Measurements from ENCODE around the gene KRTAP29-1. TPM values are rescaled to one million over a fixed set of nuclear protein-coding genes. Genes with fewer than 3 reads are reported as not detected.

The KRTAP29-1 gene
- total RNA-seq, 1 experiment from 2014 or later = not detected

DNA sequence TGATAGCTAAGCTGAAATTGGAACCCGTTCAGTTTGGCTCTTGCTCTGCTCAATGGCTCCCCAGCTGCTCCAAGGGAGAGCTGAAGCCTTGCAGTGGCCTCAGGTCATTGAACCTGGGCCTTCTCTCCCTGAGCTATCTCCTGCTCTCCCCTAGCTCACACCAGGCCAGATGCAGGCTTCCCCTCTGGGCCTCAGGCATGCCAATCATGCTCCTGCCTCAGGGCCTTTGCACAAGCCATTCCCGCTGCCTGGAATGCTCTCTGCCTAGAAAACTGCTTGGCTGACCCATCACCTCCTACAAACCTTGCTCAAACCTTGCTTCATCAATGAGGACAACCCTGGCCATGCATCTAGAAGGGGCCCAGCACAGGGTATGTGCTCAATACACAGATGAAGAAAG lies 29.6 kb upstream of the KRTAP29-1 start:
- no peaks in the 10 kb centered on the region for H3K36me3 ChIP-seq (ENCODE audit: insufficient read depth, low read length, poor library complexity, severe bottlenecking)
- H3K4me3 ChIP-seq (ENCODE audit: low read depth, low read length, poor library complexity, severe bottlenecking) = no peak overlapping the region
- TF ChIP-seq, protein P1, sequence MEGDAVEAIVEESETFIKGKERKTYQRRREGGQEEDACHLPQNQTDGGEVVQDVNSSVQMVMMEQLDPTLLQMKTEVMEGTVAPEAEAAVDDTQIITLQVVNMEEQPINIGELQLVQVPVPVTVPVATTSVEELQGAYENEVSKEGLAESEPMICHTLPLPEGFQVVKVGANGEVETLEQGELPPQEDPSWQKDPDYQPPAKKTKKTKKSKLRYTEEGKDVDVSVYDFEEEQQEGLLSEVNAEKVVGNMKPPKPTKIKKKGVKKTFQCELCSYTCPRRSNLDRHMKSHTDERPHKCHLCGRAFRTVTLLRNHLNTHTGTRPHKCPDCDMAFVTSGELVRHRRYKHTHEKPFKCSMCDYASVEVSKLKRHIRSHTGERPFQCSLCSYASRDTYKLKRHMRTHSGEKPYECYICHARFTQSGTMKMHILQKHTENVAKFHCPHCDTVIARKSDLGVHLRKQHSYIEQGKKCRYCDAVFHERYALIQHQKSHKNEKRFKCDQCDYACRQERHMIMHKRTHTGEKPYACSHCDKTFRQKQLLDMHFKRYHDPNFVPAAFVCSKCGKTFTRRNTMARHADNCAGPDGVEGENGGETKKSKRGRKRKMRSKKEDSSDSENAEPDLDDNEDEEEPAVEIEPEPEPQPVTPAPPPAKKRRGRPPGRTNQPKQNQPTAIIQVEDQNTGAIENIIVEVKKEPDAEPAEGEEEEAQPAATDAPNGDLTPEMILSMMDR (conservative IDR thresholded peaks at IDR 0.05; ENCODE audit: low read depth, low read length) = no peak
- no peak for TF ChIP-seq EZH2 (IDR thresholded peaks at IDR 0.05; ENCODE audit: borderline replicate concordance, low read depth, low read length, poor library complexity, severe bottlenecking)
- no peak for DNase-seq (ENCODE audit: low spot score)
- BruUV-seq (replicated peaks) = no TSS peak
- H3K27me3 ChIP-seq (replicated peaks; ENCODE audit: insufficient read depth, low read depth, low read length, poor library complexity) = no peaks in the 10 kb centered on the region
- no peaks in the 10 kb centered on the region for H3K9me3 ChIP-seq (ENCODE audit: low read depth, low read length, poor library complexity, severe bottlenecking)
- intact Hi-C loops (cut with micrococcal nuclease; ENCODE audit: unreplicated experiment) = no loop called here
- H3K4me1 ChIP-seq (ENCODE audit: insufficient read depth, low read length, poor library complexity, severe bottlenecking) = no peaks in the 10 kb centered on the region
- CTCF ChIA-PET = no interaction called here
- no peak overlapping the region for H3K27ac ChIP-seq (ENCODE audit: low read depth, low read length, poor library complexity, severe bottlenecking)
- POLR2A ChIA-PET (ENCODE audit: low non-redundant PET) = no interaction called here

DNA sequence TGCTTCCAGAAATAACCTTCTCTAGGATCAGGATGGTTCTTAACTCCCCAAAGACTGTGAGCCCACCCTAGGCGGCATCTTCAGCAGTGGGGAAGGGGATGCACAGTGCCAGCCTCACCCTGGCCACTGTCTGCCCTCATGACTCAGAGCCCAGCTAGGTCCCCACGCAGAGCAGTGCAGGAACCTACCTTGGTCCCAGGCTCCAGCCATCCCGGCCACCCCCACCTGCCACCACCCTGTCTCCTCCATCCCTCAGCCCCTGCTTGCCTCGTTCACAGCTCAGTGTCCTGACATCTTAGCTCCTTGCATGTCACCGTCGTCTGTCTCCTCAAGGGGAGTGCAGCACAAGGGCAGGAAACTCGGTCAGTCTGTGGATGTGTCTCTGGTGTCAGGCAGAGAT lies 29.0 kb upstream of the KRTAP29-1 start:
- DNase-seq (ENCODE audit: low spot score) = no peak
- CTCF ChIA-PET = no interaction called here
- intact Hi-C loops (cut with micrococcal nuclease; ENCODE audit: unreplicated experiment) = no loop called here
- Histone ChIP-seq H3K4me1 (ENCODE audit: insufficient read depth, low read length, poor library complexity, severe bottlenecking) (no peaks in the 10 kb centered on the region), H3K9me3 (ENCODE audit: low read depth, low read length, poor library complexity, severe bottlenecking) (no peaks in the 10 kb centered on the region), H3K36me3 (ENCODE audit: insufficient read depth, low read length, poor library complexity, severe bottlenecking) (no peaks in the 10 kb centered on the region), H3K27ac (ENCODE audit: low read depth, low read length, poor library complexity, severe bottlenecking) (no peak overlapping the region), H3K27me3 (replicated peaks; ENCODE audit: insufficient read depth, low read depth, low read length, poor library complexity) (no peaks in the 10 kb centered on the region), H3K4me3 (ENCODE audit: low read depth, low read length, poor library complexity, severe bottlenecking) (no peak overlapping the region)
- POLR2A ChIA-PET (ENCODE audit: low non-redundant PET) = no interaction called here
- no TSS peak for BruUV-seq (replicated peaks)
- no peak for TF ChIP-seq EZH2 (IDR thresholded peaks at IDR 0.05; ENCODE audit: borderline replicate concordance, low read depth, low read length, poor library complexity, severe bottlenecking)
- TF ChIP-seq, protein P1 (conservative IDR thresholded peaks at IDR 0.05; ENCODE audit: low read depth, low read length) = no peak

DNA sequence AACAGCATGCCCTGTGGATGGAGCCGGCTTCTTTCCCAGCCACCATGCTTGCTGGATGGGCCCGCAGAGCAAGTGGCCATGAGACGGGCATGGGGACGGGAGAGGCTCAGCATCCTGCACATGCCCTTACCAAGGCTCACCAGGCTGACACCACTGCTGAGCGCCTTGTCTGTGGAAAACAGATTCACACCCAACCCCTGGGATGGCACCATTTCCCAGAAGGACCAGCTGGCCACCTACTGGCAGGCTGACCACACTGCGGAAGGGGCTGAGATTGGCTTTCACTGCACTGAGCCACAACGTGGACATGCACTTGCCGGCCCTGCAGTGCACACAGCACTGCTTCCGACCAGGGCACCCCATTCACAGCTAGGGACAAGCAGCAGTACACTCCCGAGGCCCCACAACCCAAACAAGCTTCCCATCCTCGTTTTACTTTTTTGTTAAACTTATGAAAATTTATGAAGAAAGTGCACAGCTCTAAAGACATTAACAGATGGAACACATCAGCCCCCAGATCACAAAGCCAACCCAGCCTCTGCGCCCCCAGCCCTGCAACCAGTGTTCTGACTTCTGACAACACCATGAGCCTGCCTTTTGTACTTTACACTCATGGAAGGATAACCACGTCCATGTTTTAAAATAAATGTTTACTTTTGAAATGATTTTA lies 26.8 kb upstream of the KRTAP29-1 start:
- ChIA-PET CTCF (no interaction called here), POLR2A (ENCODE audit: low non-redundant PET) (no interaction called here)
- peak; percentile 59 for DNase-seq (ENCODE audit: low spot score)
- no peak overlapping the region for H3K27ac ChIP-seq (ENCODE audit: low read depth, low read length, poor library complexity, severe bottlenecking)
- no TSS peak for BruUV-seq (replicated peaks)
- H3K36me3 ChIP-seq (ENCODE audit: insufficient read depth, low read length, poor library complexity, severe bottlenecking) = no peaks in the 10 kb centered on the region
- TF ChIP-seq EZH2 (IDR thresholded peaks at IDR 0.05; ENCODE audit: borderline replicate concordance, low read depth, low read length, poor library complexity, severe bottlenecking) = no peak
- TF ChIP-seq, protein P1 (conservative IDR thresholded peaks at IDR 0.05; ENCODE audit: low read depth, low read length) = peak; percentile 60
- H3K4me1 ChIP-seq (ENCODE audit: insufficient read depth, low read length, poor library complexity, severe bottlenecking) = no peaks in the 10 kb centered on the region
- no peaks in the 10 kb centered on the region for H3K9me3 ChIP-seq (ENCODE audit: low read depth, low read length, poor library complexity, severe bottlenecking)
- intact Hi-C loops (cut with micrococcal nuclease; ENCODE audit: unreplicated experiment) = loop anchor here (5.0 kb wide), 2 partner anchors 182 to 472 kb away; partner anchors contain the start of gene KRTAP4-5
- no peak overlapping the region for H3K4me3 ChIP-seq (ENCODE audit: low read depth, low read length, poor library complexity, severe bottlenecking)
- H3K27me3 ChIP-seq (replicated peaks; ENCODE audit: insufficient read depth, low read depth, low read length, poor library complexity) = no peaks in the 10 kb centered on the region
